ENCODE data around the gene SETBP1. TPM values are rescaled to one million over a fixed set of nuclear protein-coding genes. Genes with fewer than 3 reads are reported as not detected.

SETBP1 gene
- polyA plus RNA-seq, 3 donors: 30.9 to 34.2 (median 31.7) TPM

- no peak for DNase-seq (ENCODE audit: extremely low read depth in 1 of 11, low read depth in 9 of 11, low spot score in 4 of 11)
Observed at GRCh38 chr18:44724105-44724778, 43.6 kb downstream of the SETBP1 start.

- no peak for DNase-seq (ENCODE audit: extremely low read depth in 1 of 11, low read depth in 9 of 11, low spot score in 4 of 11)
Observed at GRCh38 chr18:44725300-44726058, 44.8 kb downstream of the SETBP1 start.

- DNase-seq (ENCODE audit: extremely low read depth in 1 of 11, low read depth in 9 of 11, low spot score in 4 of 11): no peak
Observed at GRCh38 chr18:44726059-44726421, 45.4 kb downstream of the SETBP1 start.

GRCh38 chr18:44727291-44727690 lies 46.6 kb downstream of the SETBP1 start:
- no peak for DNase-seq (ENCODE audit: extremely low read depth in 1 of 11, low read depth in 9 of 11, low spot score in 4 of 11)

- no peak for DNase-seq (ENCODE audit: extremely low read depth in 1 of 11, low read depth in 9 of 11, low spot score in 4 of 11)
Observed at GRCh38 chr18:44729631-44730101, 49.0 kb downstream of the SETBP1 start.

- DNase-seq (ENCODE audit: extremely low read depth in 1 of 11, low read depth in 9 of 11, low spot score in 4 of 11): no peak
Observed at GRCh38 chr18:44730803-44731529, 50.3 kb downstream of the SETBP1 start.

GRCh38 chr18:44731530-44732237 lies 51.0 kb downstream of the SETBP1 start:
- DNase-seq (ENCODE audit: extremely low read depth in 1 of 11, low read depth in 9 of 11, low spot score in 4 of 11): no peak

- DNase-seq (ENCODE audit: extremely low read depth in 1 of 11, low read depth in 9 of 11, low spot score in 4 of 11): no peak
Observed at GRCh38 chr18:44732238-44732563, 51.5 kb downstream of the SETBP1 start.

- no peak for DNase-seq (ENCODE audit: extremely low read depth in 1 of 11, low read depth in 9 of 11, low spot score in 4 of 11)
Observed at GRCh38 chr18:44732599-44732998, 51.9 kb downstream of the SETBP1 start.

- no peak for DNase-seq (ENCODE audit: extremely low read depth in 1 of 11, low read depth in 9 of 11, low spot score in 4 of 11)
Observed at GRCh38 chr18:44733069-44733753, 52.5 kb downstream of the SETBP1 start.

- DNase-seq (ENCODE audit: extremely low read depth in 1 of 11, low read depth in 9 of 11, low spot score in 4 of 11): no peak
Observed at GRCh38 chr18:44733754-44734465, 53.2 kb downstream of the SETBP1 start.

- DNase-seq (ENCODE audit: extremely low read depth in 1 of 11, low read depth in 9 of 11, low spot score in 4 of 11): no peak
Observed at GRCh38 chr18:44735096-44735495, 54.4 kb downstream of the SETBP1 start.

- no peak for DNase-seq (ENCODE audit: extremely low read depth in 1 of 11, low read depth in 9 of 11, low spot score in 4 of 11)
Observed at GRCh38 chr18:44736664-44737380, 56.1 kb downstream of the SETBP1 start.

- no peak for DNase-seq (ENCODE audit: extremely low read depth in 1 of 11, low read depth in 9 of 11, low spot score in 4 of 11)
Observed at GRCh38 chr18:44737623-44738022, 56.9 kb downstream of the SETBP1 start.

- DNase-seq (ENCODE audit: extremely low read depth in 1 of 11, low read depth in 9 of 11, low spot score in 4 of 11): no peak
Observed at GRCh38 chr18:44740000-44740399, 59.3 kb downstream of the SETBP1 start.

- DNase-seq (ENCODE audit: extremely low read depth in 1 of 11, low read depth in 9 of 11, low spot score in 4 of 11): no peak
Observed at GRCh38 chr18:44741085-44741484, 60.4 kb downstream of the SETBP1 start.

GRCh38 chr18:44741511-44741910 lies 60.8 kb downstream of the SETBP1 start:
- DNase-seq (ENCODE audit: extremely low read depth in 1 of 11, low read depth in 9 of 11, low spot score in 4 of 11): no peak

GRCh38 chr18:44742126-44742525 lies 61.4 kb downstream of the SETBP1 start:
- DNase-seq (ENCODE audit: extremely low read depth in 1 of 11, low read depth in 9 of 11, low spot score in 4 of 11): no peak
